RWPE1 (cell line): ENCODE results near the gene OR52N2.

Experiments
- CTCF ChIA-PET: fragments of 350-600 bp; sonication (Branson Sonifier 250); formaldehyde crosslinking; extraction: SDS; loops from one replicate; lab custom pipeline; 2021; lab: Yijun Ruan, JAX
- POLR2A ChIA-PET: fragments of 400-600 bp; formaldehyde crosslinking; extraction: SDS; loops from one replicate; lab custom pipeline; 2020; ENCODE audit warnings: antibody characterized with exemption; ENCODE audit not compliant: low non-redundant PET; lab: Yijun Ruan, JAX
- DNase-seq: peaks from one replicate; pipeline ENCODE4 v3.0.0; 2012; ENCODE audit warnings: low spot score
- H3K27ac ChIP-seq: fragments of 450-650 bp; 2 replicates; pipeline ENCODE4 v1.5.1; 2017
- CTCF ChIP-seq: fragments of 450-650 bp; conservative IDR thresholded peaks from 2 replicates; pipeline ENCODE4 v1.5.1; 2017; ENCODE audit warnings: low read depth, mild to moderate bottlenecking

Gene OR52N2

GRCh38 chr11:5833446-5833845, 24.7 kb downstream of the OR52N2 start:
- CTCF ChIA-PET, result no interaction called here

GRCh38 chr11:5837695-5838094, 29.0 kb downstream of the OR52N2 start:
- ChIA-PET POLR2A (no interaction called here), CTCF (no interaction called here)
- no peak overlapping the region for H3K27ac ChIP-seq
- TF ChIP-seq CTCF, result no peak
- DNase-seq, result no peak

More at GRCh38 chr11:5833446-5833845, 24.7 kb downstream of the OR52N2 start:
- POLR2A ChIA-PET, result interaction anchor here (0.7 kb wide), 2 partner anchors 8 to 374 kb away, joined by 5 to 7 read pairs; partner anchors contain the start of gene OR52E6
- no peak for TF ChIP-seq CTCF
- no peak for DNase-seq
- no peak overlapping the region for H3K27ac ChIP-seq

DNA sequence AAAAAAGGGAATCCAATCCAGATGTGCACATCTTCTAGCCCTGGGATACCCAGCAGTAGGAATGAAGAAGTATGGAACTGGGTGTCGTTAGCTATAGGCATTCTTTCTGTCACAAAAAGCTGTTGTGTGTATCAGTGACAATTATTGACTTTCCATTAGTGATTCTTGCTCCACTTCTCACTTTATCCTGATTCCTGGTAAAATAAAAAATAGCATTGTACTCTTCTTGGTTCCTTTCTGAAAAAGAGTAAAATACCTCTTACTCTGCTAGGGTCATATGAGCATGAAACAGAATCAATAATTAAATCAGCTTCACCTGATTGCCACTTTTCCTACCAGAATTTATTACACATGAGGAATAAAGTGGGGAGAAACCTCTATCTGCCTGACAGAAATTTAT, 33.1 kb downstream of the OR52N2 start, which contains the start of gene OR52E6:
OR52E6 (minus strand) TSS at position 101 of the 400 bp plus-strand sequence; CDS start at position 101, 0 bp downstream.
- TF ChIP-seq CTCF, result no peak
- ChIA-PET CTCF (no interaction called here), POLR2A (interaction anchor here (0.5 kb wide), 1 partner anchor 9 kb away, joined by 7 read pairs; no protein-coding TSS in a partner anchor)
- H3K27ac ChIP-seq, result no peak within 1 kb of the TSS
- DNase-seq, result no peak

DNA sequence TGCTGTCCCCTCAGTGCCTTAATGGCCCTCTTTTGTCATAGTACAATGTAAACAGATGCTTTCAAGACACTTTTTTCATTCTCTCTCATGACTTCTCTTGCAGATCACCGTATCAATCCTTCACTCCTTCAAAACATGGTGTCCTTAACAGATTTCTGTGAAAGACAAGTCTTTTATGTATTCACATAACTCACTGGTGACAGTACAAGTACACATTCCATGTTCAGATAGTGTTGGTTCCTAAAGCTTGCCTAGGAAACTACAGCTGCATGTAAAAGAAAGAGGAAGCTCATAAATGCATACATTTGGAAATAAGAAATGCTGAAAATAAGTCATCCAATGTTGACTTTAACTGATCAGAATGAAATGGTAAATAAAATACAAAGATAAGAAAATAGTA, 38.0 kb downstream of the OR52N2 start:
- no peak overlapping the region for H3K27ac ChIP-seq
- no peak for TF ChIP-seq CTCF
- no peak for DNase-seq
- CTCF ChIA-PET, result no interaction called here
- POLR2A ChIA-PET, result no interaction called here

GRCh38 chr11:5847711-5848110, 39.0 kb downstream of the OR52N2 start:
- no peak overlapping the region for H3K27ac ChIP-seq
- TF ChIP-seq CTCF, result no peak
- POLR2A ChIA-PET, result no interaction called here
- DNase-seq, result no peak
- CTCF ChIA-PET, result no interaction called here

- ChIA-PET CTCF (no interaction called here), POLR2A (no interaction called here)
- DNase-seq, result no peak
- H3K27ac ChIP-seq, result no peak overlapping the region
- TF ChIP-seq CTCF, result no peak
Observed at GRCh38 chr11:5851002-5851401, 42.3 kb downstream of the OR52N2 start.

GRCh38 chr11:5857590-5857989, 48.9 kb downstream of the OR52N2 start, which contains the start of gene OR52E8:
Gene OR52E8 (minus strand): TSS chr11:5857690. CDS start chr11:5857690, 0 bp downstream.
- DNase-seq, result no peak
- no peak for TF ChIP-seq CTCF
- H3K27ac ChIP-seq, result no peak within 1 kb of the TSS
- ChIA-PET POLR2A (no interaction called here), CTCF (no interaction called here)
